Caco-2 (cell line): ENCODE measurements around the gene RPL28. TPM values are rescaled to one million over a fixed set of nuclear protein-coding genes. Genes with fewer than 3 reads are reported as not detected.

ENCODE experiments used
- BruUV-seq: library from RNA; stranded (reverse); fragments of 400-500 nt; replicated peaks from 2 replicates; lab custom pipeline; 2021; lab: Mats Ljungman, UMichigan
- CTCF ChIA-PET: fragments of 300-600 bp; sonication (Branson Sonifier 250); formaldehyde crosslinking; loops from one replicate; lab custom pipeline; 2022; ENCODE audit warnings: antibody characterized with exemption; lab: Charles Lee
- POLR2A ChIA-PET: fragments of 300-600 bp; sonication (Branson Sonifier 250); formaldehyde crosslinking; loops from one replicate; lab custom pipeline; 2022; ENCODE audit warnings: antibody characterized with exemption; lab: Charles Lee
- DNase-seq, 2 experiments: peaks; one replicate each; pipeline versions ENCODE4 v3.0.0 to v3.0.0-alpha.2; 2020 to 2022
- H3K27me3 ChIP-seq: replicated peaks from 2 replicates; pipeline ENCODE4 v1.6.0; 2011; ENCODE audit warnings: low read length; ENCODE audit not compliant: control insufficient read depth, insufficient read depth
- H3K36me3 ChIP-seq: 2 replicates; pipeline ENCODE4 v1.5.1; 2011; ENCODE audit warnings: low read length; ENCODE audit not compliant: control insufficient read depth, insufficient read depth
- H3K4me1 ChIP-seq: fragments of 250-450 bp; sonication (Bioruptor Pico); 2 replicates; pipeline ENCODE4 v1.5.1; 2020; ENCODE audit warnings: mild to moderate bottlenecking
- H3K4me3 ChIP-seq: 2 replicates; pipeline ENCODE4 v1.5.1; 2011; ENCODE audit warnings: low read depth, mild to moderate bottlenecking, control low read depth, low read length
- H3K9me3 ChIP-seq: fragments of 250-450 bp; sonication (Bioruptor Pico); 2 replicates; pipeline ENCODE4 v1.5.1; 2020; ENCODE audit warnings: mild to moderate bottlenecking, moderate library complexity
- H3K27ac Mint-ChIP-seq: one replicate; pipeline ENCODE4 v1.8.0; 2022; ENCODE audit warnings: mixed read lengths; ENCODE audit not compliant: unreplicated experiment
- H3K27me3 Mint-ChIP-seq: one replicate; pipeline ENCODE4 v1.8.0; 2022; ENCODE audit warnings: mixed read lengths; ENCODE audit not compliant: insufficient read depth, unreplicated experiment
- H3K36me3 Mint-ChIP-seq: one replicate; pipeline ENCODE4 v1.8.0; 2022; ENCODE audit warnings: mild to moderate bottlenecking, mixed read lengths; ENCODE audit not compliant: insufficient read depth, unreplicated experiment
- H3K4me1 Mint-ChIP-seq: one replicate; pipeline ENCODE4 v1.8.0; 2022; ENCODE audit warnings: low read depth, mixed read lengths; ENCODE audit not compliant: unreplicated experiment
- H3K4me3 Mint-ChIP-seq: one replicate; pipeline ENCODE4 v1.8.0; 2022; ENCODE audit warnings: mild to moderate bottlenecking, moderate library complexity, mixed read lengths; ENCODE audit not compliant: unreplicated experiment
- H3K9me3 Mint-ChIP-seq: one replicate; pipeline ENCODE4 v1.8.0; 2022; ENCODE audit warnings: mixed read lengths; ENCODE audit not compliant: unreplicated experiment
- intact Hi-C: fragments of 100-400 bp; cut with micrococcal nuclease; formaldehyde crosslinking; loops from one replicate; pipeline ENCODE4 v1.10.0; 2022; ENCODE audit not compliant: unreplicated experiment
- total RNA-seq: library from RNA; stranded (reverse); gene quantifications from 2 replicates; pipeline ENCODE4 v1.2.3, GENCODE V29; 2022
- TF ChIP-seq, protein P1 (sequence below), 2 experiments: fragments of 200-600 bp in 1 of 2; IDR thresholded peaks; 1 replicate in 1 of 2; 2 replicates in 1 of 2; pipeline versions ENCODE4 v1.5.1 to v1.8.0; 2011 to 2022; ENCODE audit warnings: antibody characterized with exemption in 1 of 2, control low read depth in 1 of 2, inconsistent platforms in 1 of 2, low read depth in 1 of 2, low read length in 1 of 2, mild to moderate bottlenecking in 1 of 2, moderate library complexity in 1 of 2; ENCODE audit not compliant: insufficient read depth in 1 of 2, severe bottlenecking in 1 of 2, unreplicated experiment in 1 of 2

Gene RPL28
- total RNA-seq, 1 experiment from 2014 or later = 2,048 TPM

DNA sequence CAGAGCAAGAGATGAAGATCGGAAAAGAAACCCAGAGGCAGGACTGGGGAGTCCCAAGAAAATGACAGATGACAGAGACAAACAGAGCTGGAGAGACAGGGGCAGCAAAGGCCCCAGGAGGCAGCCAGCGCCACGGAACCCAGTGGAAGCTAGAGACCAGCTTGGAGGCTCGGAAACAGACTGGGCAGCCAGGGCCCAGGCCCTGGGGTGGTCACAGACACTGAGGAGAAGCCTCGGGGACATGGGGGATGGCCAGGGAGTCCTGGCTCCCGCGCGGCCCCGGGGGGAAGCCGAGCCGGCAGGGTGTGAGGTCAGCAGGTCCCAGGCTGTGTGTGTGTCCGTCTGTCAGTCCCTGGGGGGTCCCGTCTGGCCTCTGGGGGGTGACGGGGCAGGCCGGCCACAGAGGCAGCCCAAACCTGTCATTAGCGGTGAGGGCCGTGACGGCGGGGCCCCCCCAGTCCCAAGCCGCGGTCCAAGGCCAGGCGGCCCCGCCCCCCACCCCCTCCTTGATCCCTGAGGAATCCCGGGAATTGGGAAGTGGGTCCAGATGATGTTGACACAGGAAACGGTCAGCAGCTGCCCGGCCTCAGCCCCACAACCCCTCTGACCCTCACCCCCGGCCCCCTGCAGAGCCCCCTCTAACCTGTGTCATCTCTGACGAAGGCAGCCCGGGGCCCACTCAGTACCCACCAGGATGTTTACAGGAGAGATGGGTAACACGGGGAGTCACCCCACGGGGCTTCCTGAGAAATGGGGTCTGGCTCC is 11.6 kb upstream of the RPL28 start:
- peak in 1 of 2 experiments; percentile 49 for DNase-seq
- TF ChIP-seq, protein P1, sequence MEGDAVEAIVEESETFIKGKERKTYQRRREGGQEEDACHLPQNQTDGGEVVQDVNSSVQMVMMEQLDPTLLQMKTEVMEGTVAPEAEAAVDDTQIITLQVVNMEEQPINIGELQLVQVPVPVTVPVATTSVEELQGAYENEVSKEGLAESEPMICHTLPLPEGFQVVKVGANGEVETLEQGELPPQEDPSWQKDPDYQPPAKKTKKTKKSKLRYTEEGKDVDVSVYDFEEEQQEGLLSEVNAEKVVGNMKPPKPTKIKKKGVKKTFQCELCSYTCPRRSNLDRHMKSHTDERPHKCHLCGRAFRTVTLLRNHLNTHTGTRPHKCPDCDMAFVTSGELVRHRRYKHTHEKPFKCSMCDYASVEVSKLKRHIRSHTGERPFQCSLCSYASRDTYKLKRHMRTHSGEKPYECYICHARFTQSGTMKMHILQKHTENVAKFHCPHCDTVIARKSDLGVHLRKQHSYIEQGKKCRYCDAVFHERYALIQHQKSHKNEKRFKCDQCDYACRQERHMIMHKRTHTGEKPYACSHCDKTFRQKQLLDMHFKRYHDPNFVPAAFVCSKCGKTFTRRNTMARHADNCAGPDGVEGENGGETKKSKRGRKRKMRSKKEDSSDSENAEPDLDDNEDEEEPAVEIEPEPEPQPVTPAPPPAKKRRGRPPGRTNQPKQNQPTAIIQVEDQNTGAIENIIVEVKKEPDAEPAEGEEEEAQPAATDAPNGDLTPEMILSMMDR (IDR thresholded peaks at IDR 0.05; ENCODE audit: insufficient read depth in 1 of 2, low read depth in 1 of 2, low read length in 1 of 2, severe bottlenecking in 1 of 2, unreplicated experiment in 1 of 2) = no peak
- BruUV-seq = no TSS peak
- Mint-ChIP-seq H3K27me3 (peaks cover 7% of the 10 kb centered on the region), H3K4me1 (peaks cover 35% of the 10 kb centered on the region), H3K4me3 (peak overlapping the region; percentile 66), H3K36me3 (peaks cover 39% of the 10 kb centered on the region), H3K9me3 (no peaks in the 10 kb centered on the region), H3K27ac (peak overlapping the region; percentile 56)
- Histone ChIP-seq H3K27me3 (no peaks in the 10 kb centered on the region; the same call in none of the 2 replicates), H3K4me3 (peak overlapping the region; percentile 18), H3K4me1 (peaks cover 37% of the 10 kb centered on the region), H3K36me3 (0 out of 2 replicates have a peak, but pooled peaks cover under 1% of the 10 kb centered on the region), H3K9me3 (no peaks in the 10 kb centered on the region)
- intact Hi-C loops = no loop called here
- ChIA-PET POLR2A (interaction anchor here (0.5 to 1.2 kb wide), 3 partner anchors 10 to 102 kb away, joined by 3 to 4 read pairs (median 4); partner anchors contain the start of genes KMT5C, TMEM238 and ZNF628), CTCF (no interaction called here)

DNA sequence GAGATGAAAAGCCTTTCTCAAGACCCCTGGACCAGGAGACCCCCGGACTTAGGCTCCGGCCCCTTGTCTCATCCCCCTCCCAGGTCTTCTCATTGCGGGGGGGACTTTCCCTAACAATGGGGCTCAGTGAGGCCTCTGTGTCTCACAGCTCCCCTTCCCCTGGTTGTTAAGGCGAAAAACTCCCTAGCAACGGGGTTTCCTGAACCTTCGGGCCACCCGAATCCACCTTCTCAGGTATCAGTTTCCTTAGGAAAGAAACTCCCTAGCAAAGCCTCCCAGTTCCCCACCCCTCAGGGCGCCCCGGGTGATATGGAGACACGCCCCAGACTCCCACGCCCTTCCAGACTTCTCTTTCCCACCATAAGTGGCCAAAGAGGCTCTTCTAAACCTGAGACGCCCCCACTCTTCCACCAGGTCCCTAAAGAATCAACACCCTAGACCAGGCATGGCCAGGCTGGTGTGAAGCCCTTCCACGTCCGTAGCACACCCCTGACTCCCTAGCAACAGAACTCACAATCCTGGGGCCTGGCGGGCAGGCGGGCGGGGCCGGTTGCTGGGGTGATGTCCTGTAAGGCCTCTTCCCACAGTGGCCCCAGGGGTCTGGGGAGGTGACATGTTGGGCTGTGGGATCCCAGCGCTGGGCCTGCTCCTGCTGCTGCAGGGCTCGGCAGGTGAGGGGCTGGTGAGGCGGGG is 9.3 kb upstream of the RPL28 start, which contains the start of gene TMEM190:
TSS of gene TMEM190 (plus strand) at position 586 of the 693 bp plus-strand sequence. CDS start at position 614, 28 bp downstream.
- ChIA-PET CTCF (no interaction called here), POLR2A (interaction anchor here (0.6 kb wide), 1 partner anchor 31 kb away, joined by 3 read pairs; no protein-coding TSS in a partner anchor)
- Mint-ChIP-seq H3K27me3 (no peaks in the 10 kb centered on the region), H3K36me3 (peaks cover 38% of the 10 kb centered on the region), H3K27ac (peak within 1 kb of the TSS; percentile 75), H3K4me3 (peak within 1 kb of the TSS; percentile 29), H3K9me3 (no peaks in the 10 kb centered on the region), H3K4me1 (peaks cover 22% of the 10 kb centered on the region)
- Histone ChIP-seq H3K4me1 (peaks cover 36% of the 10 kb centered on the region), H3K36me3 (0 out of 2 replicates have a peak, but pooled peaks cover 2% of the 10 kb centered on the region), H3K4me3 (no peak within 1 kb of the TSS), H3K9me3 (no peaks in the 10 kb centered on the region), H3K27me3 (no peaks in the 10 kb centered on the region; the same call in 1 of the 2 replicates)
- intact Hi-C loops = no loop called here
- peak in 1 of 2 experiments; percentile 55 for DNase-seq
- no TSS peak for BruUV-seq
- TF ChIP-seq, protein P1 (IDR thresholded peaks at IDR 0.05; ENCODE audit: insufficient read depth in 1 of 2, low read depth in 1 of 2, low read length in 1 of 2, severe bottlenecking in 1 of 2, unreplicated experiment in 1 of 2) = no peak
